ENCODE measurements around the gene RHOBTB3.

RHOBTB3 gene

DNA sequence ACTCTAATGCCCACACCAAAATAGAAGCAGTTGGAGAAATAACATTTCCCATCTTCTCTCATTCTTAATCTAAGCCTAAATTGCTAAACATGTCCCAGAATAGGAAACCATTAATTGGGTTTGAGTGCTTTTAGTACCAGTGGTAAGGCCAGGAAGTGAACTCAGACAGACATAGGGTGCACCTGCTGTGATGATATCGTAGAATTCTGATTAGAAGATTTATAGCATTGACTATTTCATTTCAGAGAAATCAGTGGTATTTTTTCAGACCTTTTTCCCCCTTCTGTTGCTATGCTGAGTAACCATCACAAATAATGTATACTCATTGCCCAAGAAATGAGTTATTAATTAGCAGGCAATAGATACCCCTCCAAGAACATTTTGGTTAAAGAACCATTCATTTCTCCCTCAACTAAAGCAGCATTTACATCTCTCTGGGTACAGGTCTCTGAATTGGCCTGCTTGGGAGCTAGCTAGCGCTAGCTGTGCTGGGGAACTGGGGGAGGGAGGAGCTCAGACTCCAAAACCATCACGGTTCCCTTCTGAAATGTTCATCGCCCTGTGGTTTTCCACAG is 84.1 kb downstream of the RHOBTB3 start:
- TF ChIP-seq, protein P1, sequence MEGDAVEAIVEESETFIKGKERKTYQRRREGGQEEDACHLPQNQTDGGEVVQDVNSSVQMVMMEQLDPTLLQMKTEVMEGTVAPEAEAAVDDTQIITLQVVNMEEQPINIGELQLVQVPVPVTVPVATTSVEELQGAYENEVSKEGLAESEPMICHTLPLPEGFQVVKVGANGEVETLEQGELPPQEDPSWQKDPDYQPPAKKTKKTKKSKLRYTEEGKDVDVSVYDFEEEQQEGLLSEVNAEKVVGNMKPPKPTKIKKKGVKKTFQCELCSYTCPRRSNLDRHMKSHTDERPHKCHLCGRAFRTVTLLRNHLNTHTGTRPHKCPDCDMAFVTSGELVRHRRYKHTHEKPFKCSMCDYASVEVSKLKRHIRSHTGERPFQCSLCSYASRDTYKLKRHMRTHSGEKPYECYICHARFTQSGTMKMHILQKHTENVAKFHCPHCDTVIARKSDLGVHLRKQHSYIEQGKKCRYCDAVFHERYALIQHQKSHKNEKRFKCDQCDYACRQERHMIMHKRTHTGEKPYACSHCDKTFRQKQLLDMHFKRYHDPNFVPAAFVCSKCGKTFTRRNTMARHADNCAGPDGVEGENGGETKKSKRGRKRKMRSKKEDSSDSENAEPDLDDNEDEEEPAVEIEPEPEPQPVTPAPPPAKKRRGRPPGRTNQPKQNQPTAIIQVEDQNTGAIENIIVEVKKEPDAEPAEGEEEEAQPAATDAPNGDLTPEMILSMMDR (IDR thresholded peaks at IDR 0.05) = no peak

DNA sequence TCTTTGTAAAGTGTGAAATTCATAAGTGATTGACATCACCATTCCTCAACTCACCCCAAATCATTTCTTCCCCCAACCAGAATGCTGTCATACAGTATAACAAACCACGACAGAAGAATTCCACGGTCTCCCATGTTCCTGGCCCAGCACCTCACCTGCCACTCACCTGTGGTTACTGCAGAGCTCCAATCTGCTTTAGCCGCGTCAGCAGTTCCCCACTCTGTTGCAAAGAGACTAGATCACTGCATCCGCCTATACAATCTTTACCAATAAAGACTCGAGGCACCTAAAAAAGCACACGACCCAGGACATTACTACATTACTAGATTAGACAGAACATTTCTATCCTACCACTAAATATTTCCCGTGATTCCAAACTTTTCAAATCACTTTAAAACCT is 85.2 kb downstream of the RHOBTB3 start:
- TF ChIP-seq, protein P1 (IDR thresholded peaks at IDR 0.05) = no peak

DNA sequence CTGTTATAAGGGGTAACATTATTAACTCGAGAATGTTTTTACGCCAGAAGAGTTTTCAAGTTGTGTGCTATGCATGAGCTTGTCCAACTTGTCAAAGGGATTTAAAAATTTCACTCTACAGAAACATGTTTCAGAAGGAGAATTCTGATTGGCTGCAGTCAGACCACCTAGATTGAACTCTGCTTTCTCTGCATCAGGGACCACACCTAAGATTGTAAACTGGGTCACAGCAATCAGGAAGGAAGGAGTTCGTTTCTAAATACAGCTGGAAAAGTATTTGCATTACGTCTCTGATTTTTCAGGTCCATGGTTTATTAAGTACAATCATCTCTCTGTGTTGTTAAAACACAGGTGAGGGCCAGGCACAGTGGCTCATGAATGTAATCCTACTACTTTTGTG is 85.6 kb downstream of the RHOBTB3 start:
- TF ChIP-seq, protein P1 (IDR thresholded peaks at IDR 0.05) = no peak

DNA sequence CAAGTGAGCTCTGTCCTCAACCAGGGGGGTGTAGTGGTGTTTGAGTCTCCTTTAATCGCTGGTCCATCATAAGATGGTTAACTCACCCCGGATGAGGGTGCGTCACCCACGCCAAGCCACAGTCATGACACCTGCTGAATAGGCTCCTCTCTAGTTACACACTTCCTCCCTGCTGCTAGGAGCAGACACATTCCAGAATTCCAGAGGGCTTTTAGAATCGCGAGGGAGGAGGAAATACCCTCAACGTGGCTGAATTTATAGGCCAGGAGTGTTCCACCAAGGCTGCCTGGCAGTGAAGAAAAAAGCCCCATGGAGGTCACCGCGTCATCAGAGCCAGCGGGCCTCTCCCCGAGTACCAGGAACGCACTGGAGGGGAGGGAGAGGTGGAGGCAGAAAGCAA is 86.3 kb downstream of the RHOBTB3 start:
- TF ChIP-seq, protein P1 (IDR thresholded peaks at IDR 0.05) = no peak

DNA sequence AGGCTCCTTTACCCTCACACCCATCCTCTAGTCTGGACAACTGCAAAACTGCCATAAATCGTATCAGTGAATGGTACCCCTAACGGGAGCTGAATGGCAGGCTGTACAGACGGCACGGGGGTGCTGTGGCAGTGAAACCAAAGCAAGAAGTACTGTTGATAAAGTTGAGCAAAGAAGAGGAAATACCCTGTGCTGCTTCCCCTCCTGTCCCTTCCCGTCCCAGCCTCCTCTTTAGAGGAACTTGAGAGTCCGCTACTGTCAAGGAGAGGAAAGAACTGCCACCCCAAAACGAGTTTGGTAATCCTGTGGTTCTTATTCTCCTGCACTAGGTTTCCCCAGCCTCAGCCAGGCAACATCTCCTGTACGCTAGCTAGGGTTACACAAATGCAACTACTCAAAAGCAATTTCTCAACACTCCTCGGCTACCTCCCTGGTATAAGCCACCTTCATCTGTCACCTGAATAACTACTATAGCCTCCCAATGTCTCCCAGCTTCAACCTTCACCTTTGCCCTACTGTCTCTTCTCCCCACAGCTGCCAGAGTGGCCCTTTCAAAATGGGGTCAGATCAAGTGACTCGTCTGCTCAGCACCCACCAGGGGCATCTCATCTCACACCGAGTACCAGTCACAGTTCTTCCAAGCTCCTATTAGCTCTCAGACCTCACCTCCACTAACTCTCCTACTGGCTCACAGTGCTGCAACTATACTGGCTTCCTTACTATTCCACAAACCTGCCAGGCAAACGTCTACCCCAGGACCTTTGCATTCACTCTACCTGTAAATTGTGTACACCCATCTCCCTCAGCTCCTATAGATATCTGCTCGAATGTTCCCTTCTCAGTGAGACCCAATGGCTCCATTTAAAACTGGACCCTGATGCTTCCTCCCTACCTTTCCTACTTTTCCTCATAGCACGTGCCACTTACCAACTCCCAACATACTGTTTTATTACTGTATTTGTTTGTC is 87.3 kb downstream of the RHOBTB3 start:
- TF ChIP-seq, protein P1 (IDR thresholded peaks at IDR 0.05) = no peak

DNA sequence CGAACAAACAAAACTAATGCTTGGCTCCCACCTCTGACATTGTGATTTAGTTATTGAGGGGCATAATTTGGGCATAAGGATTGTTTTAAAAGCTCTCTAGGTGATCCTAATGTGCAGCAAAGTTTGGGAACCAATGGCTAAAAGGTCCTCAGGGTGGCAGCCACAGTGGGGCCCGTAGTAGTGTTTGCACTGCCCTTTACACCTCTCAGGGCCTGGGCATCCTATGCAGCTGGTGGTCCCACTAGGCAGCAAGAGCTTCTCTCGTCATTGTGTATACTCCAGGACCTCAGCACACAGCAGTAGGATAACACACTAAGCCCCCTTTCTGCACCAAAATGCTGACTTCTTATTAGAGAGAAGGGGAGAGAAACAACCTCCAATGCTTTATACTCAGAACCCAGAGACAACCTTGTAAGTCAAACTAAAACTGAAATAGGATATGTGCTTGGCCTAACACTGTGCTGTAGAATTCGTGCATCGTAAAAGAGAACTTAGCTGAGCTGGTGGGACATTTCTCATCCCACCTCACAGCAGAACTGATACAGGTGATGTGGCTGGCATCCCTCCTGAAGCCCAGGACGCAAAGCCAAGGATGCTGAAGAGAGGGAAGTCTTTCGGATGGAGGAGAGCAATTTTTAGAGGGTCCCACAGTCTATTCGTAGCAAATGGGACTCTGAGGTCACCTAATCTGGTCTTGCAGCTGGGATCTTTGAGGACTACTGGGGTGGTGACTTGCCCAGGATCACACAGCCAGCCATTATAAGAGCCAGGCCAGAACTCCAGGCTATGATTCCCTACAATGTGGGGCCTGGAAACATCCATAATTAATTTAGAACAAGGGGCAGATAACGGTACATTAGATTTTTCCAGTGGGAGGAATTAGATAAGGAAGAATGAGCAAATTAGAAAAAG is 90.2 kb downstream of the RHOBTB3 start:
- TF ChIP-seq, protein P1 (IDR thresholded peaks at IDR 0.05) = no peak

DNA sequence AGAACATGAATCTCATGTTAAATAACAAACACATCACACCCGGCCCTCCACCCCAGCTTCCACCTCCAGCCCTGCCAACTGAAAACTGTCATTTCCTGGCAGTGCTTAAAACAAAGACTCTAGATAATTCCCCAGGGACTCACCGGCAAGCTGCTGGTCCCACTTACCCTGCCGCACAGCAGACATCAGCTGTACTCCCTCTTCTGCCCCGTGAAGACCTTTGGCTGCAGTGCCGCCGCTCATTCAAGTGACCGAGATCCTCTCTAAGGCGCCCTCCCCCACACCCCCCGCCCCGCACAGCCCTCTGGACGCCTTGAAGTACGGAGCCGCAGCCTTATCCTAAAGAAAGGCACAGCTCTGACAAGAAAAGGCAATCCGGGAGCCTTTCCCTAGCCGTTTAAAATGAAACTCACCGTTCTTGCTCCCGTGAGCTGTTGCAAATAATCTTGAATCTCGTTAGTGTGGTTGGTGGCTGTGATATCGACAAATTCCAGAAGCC is 91.0 kb downstream of the RHOBTB3 start:
- TF ChIP-seq, protein P1 (IDR thresholded peaks at IDR 0.05) = no peak
